H1 (cell line): Measurements from ENCODE around the gene HS3ST3B1. TPM values are rescaled to one million over a fixed set of nuclear protein-coding genes. Genes with fewer than 3 reads are reported as not detected.

Source experiments
- CTCF ChIA-PET: fragments of 300-600 bp; sonication (Branson Sonifier 250); formaldehyde crosslinking; loops from one replicate; lab custom pipeline; 2021; ENCODE audit not compliant: partially characterized antibody; lab: Charles Lee
- POLR2A ChIA-PET: fragments of 300-600 bp; sonication (Branson Sonifier 250); formaldehyde crosslinking; loops from one replicate; lab custom pipeline; 2021; ENCODE audit warnings: inconsistent platforms; ENCODE audit not compliant: partially characterized antibody; lab: Charles Lee
- DNase-seq, 2 experiments: peaks; one replicate each; pipeline versions ENCODE4 v3.0.0 to v3.0.0-alpha.2; 2010 to 2022; ENCODE audit warnings: low spot score in 2 of 2, low read depth in 1 of 2, mixed read lengths in 1 of 2
- FAIRE-seq: peaks from 2 replicates; lab custom pipeline; 2011; peaks lifted over from hg19 to GRCh38; lab: Jason Lieb, UNC
- H2AFZ ChIP-seq: 2 replicates; pipeline ENCODE4 v1.8.1; 2012; ENCODE audit warnings: low read length, inconsistent platforms
- H2AK5ac ChIP-seq: 2 replicates; pipeline ENCODE4 v1.6.1; 2013; ENCODE audit warnings: low read depth, low read length
- H2BK120ac ChIP-seq: replicated peaks from 2 replicates; pipeline ENCODE3; 2013; ENCODE audit warnings: low read depth, low read length, inconsistent platforms
- H2BK12ac ChIP-seq: 2 replicates; pipeline ENCODE4 v1.6.1; 2013; ENCODE audit warnings: low read depth, low read length
- H2BK15ac ChIP-seq: 2 replicates; pipeline ENCODE4 v1.6.1; 2013; ENCODE audit warnings: low read length
- H2BK20ac ChIP-seq: 2 replicates; pipeline ENCODE4 v1.6.1; 2013; ENCODE audit warnings: low read length
- H2BK5ac ChIP-seq: 2 replicates; pipeline ENCODE4 v1.6.1; 2013; ENCODE audit warnings: low read depth, low read length
- H3K14ac ChIP-seq: 2 replicates; pipeline ENCODE4 v1.6.1; 2013; ENCODE audit warnings: inconsistent platforms; ENCODE audit not compliant: insufficient read length
- H3K18ac ChIP-seq: 2 replicates; pipeline ENCODE4 v1.6.1; 2013; ENCODE audit warnings: low read length; ENCODE audit errors: extremely low read depth
- H3K23ac ChIP-seq: 2 replicates; pipeline ENCODE4 v1.6.1; 2013; ENCODE audit warnings: inconsistent platforms; ENCODE audit not compliant: insufficient read length
- H3K23me2 ChIP-seq: 2 replicates; pipeline ENCODE4 v1.6.1; 2013; ENCODE audit warnings: low read depth, low read length
- H3K27ac ChIP-seq: 2 replicates; pipeline ENCODE4 v1.6.1; 2011; ENCODE audit warnings: low read depth, low read length, inconsistent platforms
- H3K27me3 ChIP-seq, 4 experiments: replicated peaks in 1 of 4; 1 replicate in 1 of 4; 2 replicates in 3 of 4; pipeline versions ENCODE4 v1.6.1 to v1.8.1; 2011 to 2013; ENCODE audit warnings: low read length in 3 of 4, mild to moderate bottlenecking in 3 of 4, inconsistent platforms in 2 of 4, mixed read lengths in 2 of 4, moderate library complexity in 1 of 4; ENCODE audit not compliant: control insufficient read depth in 3 of 4, insufficient read depth in 3 of 4; ENCODE audit errors: extremely low read depth in 1 of 4
- H3K36me3 ChIP-seq, 4 experiments: 2 replicates each; pipeline versions ENCODE4 v1.6.1 to v1.8.1; 2011 to 2013; ENCODE audit warnings: mild to moderate bottlenecking in 4 of 4, low read length in 3 of 4, moderate library complexity in 2 of 4, control low read depth in 1 of 4, inconsistent platforms in 1 of 4; ENCODE audit not compliant: insufficient read depth in 4 of 4, control insufficient read depth in 2 of 4
- H3K4ac ChIP-seq: replicated peaks from 2 replicates; pipeline ENCODE3; 2013; ENCODE audit warnings: low read length, low read depth, mixed read lengths, inconsistent platforms; ENCODE audit not compliant: insufficient read length
- H3K4me1 ChIP-seq, 4 experiments: replicated peaks in 1 of 4; 1 replicate in 1 of 4; 2 replicates in 3 of 4; pipeline versions ENCODE4 v1.6.1 to v1.8.1; 2011 to 2013; ENCODE audit warnings: low read length in 3 of 4, inconsistent platforms in 2 of 4, mixed read lengths in 1 of 4; ENCODE audit not compliant: insufficient read depth in 4 of 4, control insufficient read depth in 3 of 4
- H3K4me2 ChIP-seq, 2 experiments: 2 replicates each; pipeline versions ENCODE4 v1.6.1 to v1.8.1; 2011 to 2013; ENCODE audit warnings: low read depth in 2 of 2, low read length in 2 of 2, control low read depth in 1 of 2, inconsistent platforms in 1 of 2, mild to moderate bottlenecking in 1 of 2; ENCODE audit not compliant: insufficient read depth in 1 of 2
- H3K4me3 ChIP-seq, 4 experiments: fragments of 200-600, 300-600 bp in 1 of 4; sonication (generic), shearing (Covaris generic), sonication (Bioruptor Twin) in 1 of 4; 2 replicates each; pipeline versions ENCODE4 v1.5.1 to v1.8.1; 2011 to 2016; ENCODE audit warnings: low read length in 4 of 4, low read depth in 3 of 4, control low read depth in 2 of 4, inconsistent platforms in 2 of 4, mild to moderate bottlenecking in 2 of 4, mixed read lengths in 1 of 4, moderate library complexity in 1 of 4; ENCODE audit not compliant: insufficient read depth in 2 of 4; ENCODE audit errors: extremely low read depth in 1 of 4
- H3K56ac ChIP-seq: replicated peaks from 2 replicates; pipeline ENCODE3; 2013; ENCODE audit warnings: low read depth, mild to moderate bottlenecking, mixed read lengths, low read length, inconsistent platforms; ENCODE audit not compliant: insufficient read length
- H3K79me1 ChIP-seq: 2 replicates; pipeline ENCODE4 v1.6.1; 2013; ENCODE audit warnings: low read depth, low read length, control low read depth
- H3K79me2 ChIP-seq, 2 experiments: 2 replicates each; pipeline versions ENCODE4 v1.6.1 to v1.8.1; 2012 to 2013; ENCODE audit warnings: low read length in 2 of 2, mild to moderate bottlenecking in 2 of 2, inconsistent platforms in 1 of 2; ENCODE audit not compliant: insufficient read depth in 2 of 2, control insufficient read depth in 1 of 2
- H3K9ac ChIP-seq, 4 experiments: replicated peaks in 1 of 4; 1 replicate in 1 of 4; 2 replicates in 3 of 4; pipeline versions ENCODE4 v1.6.1 to v1.8.1; 2011 to 2013; ENCODE audit warnings: low read depth in 3 of 4, low read length in 3 of 4, control low read depth in 2 of 4, mild to moderate bottlenecking in 2 of 4, moderate library complexity in 2 of 4, inconsistent platforms in 1 of 4; ENCODE audit errors: extremely low read depth in 1 of 4
- H3K9me3 ChIP-seq, 2 experiments: 2 replicates each; pipeline versions ENCODE4 v1.6.1 to v1.8.1; 2012 to 2013; ENCODE audit warnings: mild to moderate bottlenecking in 2 of 2, moderate library complexity in 2 of 2, control low read depth in 1 of 2, inconsistent platforms in 1 of 2, low read depth in 1 of 2, low read length in 1 of 2, mixed read lengths in 1 of 2; ENCODE audit not compliant: insufficient read depth in 2 of 2
- H4K20me1 ChIP-seq, 2 experiments: replicated peaks in 1 of 2; 2 replicates each; pipeline versions ENCODE3 to v1.8.1; 2011 to 2013; ENCODE audit warnings: inconsistent platforms in 2 of 2, low read length in 2 of 2, mild to moderate bottlenecking in 1 of 2; ENCODE audit not compliant: insufficient read depth in 2 of 2, control insufficient read depth in 1 of 2
- H4K5ac ChIP-seq: 2 replicates; pipeline ENCODE4 v1.6.1; 2013; ENCODE audit warnings: low read length, low read depth, mixed read lengths, inconsistent platforms; ENCODE audit not compliant: insufficient read length
- H4K8ac ChIP-seq: 2 replicates; pipeline ENCODE4 v1.8.0; 2013; ENCODE audit warnings: mild to moderate bottlenecking, moderate library complexity, low read length, inconsistent platforms; ENCODE audit not compliant: insufficient read depth; ENCODE audit errors: extremely low read depth
- H4K91ac ChIP-seq: replicated peaks from 2 replicates; pipeline ENCODE3; 2013; ENCODE audit warnings: low read length, mixed read lengths, inconsistent platforms; ENCODE audit not compliant: insufficient read length
- BACH1 ChIP-seq: IDR thresholded peaks from 2 replicates; pipeline ENCODE4 v1.6.1; 2012; ENCODE audit warnings: low read length, improper control_type of control experiment
- BCL11A ChIP-seq, 2 experiments: IDR thresholded peaks; one replicate each; pipeline ENCODE4 v1.6.1; 2011; ENCODE audit warnings: low read depth in 2 of 2, low read length in 2 of 2, mild to moderate bottlenecking in 2 of 2
- CBX8 ChIP-seq: fragments of 300-800, 300-1000 bp; sonication (generic); IDR thresholded peaks from 2 replicates; pipeline ENCODE4 v1.7.1; 2016; ENCODE audit warnings: low read depth, low read length, borderline replicate concordance
- CHD2 ChIP-seq: IDR thresholded peaks from 2 replicates; pipeline ENCODE4 v1.6.1; 2012; ENCODE audit warnings: low read length, improper control_type of control experiment
- GABPA ChIP-seq: IDR thresholded peaks from 2 replicates; pipeline ENCODE4 v1.6.1; 2011; ENCODE audit warnings: mild to moderate bottlenecking, low read length, moderate library complexity, borderline replicate concordance; ENCODE audit not compliant: insufficient read depth
- JUND ChIP-seq: IDR thresholded peaks from 2 replicates; pipeline ENCODE4 v1.6.1; 2011; ENCODE audit warnings: mild to moderate bottlenecking, improper control_type of control experiment, low read length
- KDM4A ChIP-seq: IDR thresholded peaks from one replicate; pipeline ENCODE4 v1.7.1; 2012; ENCODE audit warnings: low read depth, mild to moderate bottlenecking, moderate library complexity, low read length, inconsistent platforms; ENCODE audit not compliant: severe bottlenecking
- MAFK ChIP-seq: IDR thresholded peaks from 2 replicates; pipeline ENCODE4 v1.6.1; 2012; ENCODE audit warnings: low read depth, mild to moderate bottlenecking, improper control_type of control experiment, low read length
- POU5F1 ChIP-seq: IDR thresholded peaks from 2 replicates; pipeline ENCODE4 v1.6.1; 2011; ENCODE audit warnings: low read depth, mild to moderate bottlenecking, low read length, moderate library complexity
- RFX5 ChIP-seq: IDR thresholded peaks from 2 replicates; pipeline ENCODE4 v1.6.1; 2011; ENCODE audit warnings: low read depth, low read length, improper control_type of control experiment, borderline replicate concordance
- SIN3A ChIP-seq, 2 experiments: IDR thresholded peaks in 1 of 2; conservative IDR thresholded peaks in 1 of 2; 2 replicates each; pipeline ENCODE4 v1.6.1; 2011 to 2012; ENCODE audit warnings: low read length in 2 of 2, improper control_type of control experiment in 1 of 2, low read depth in 1 of 2, mild to moderate bottlenecking in 1 of 2
- SP1 ChIP-seq: IDR thresholded peaks from 2 replicates; pipeline ENCODE4 v1.6.1; 2011; ENCODE audit warnings: low read depth, low read length
- TCF12 ChIP-seq: IDR thresholded peaks from 2 replicates; pipeline ENCODE4 v1.6.1; 2011; ENCODE audit warnings: low read depth, mild to moderate bottlenecking, low read length
- ZNF274 ChIP-seq: IDR thresholded peaks from 2 replicates; pipeline ENCODE4 v1.7.0; 2012; ENCODE audit warnings: low read length, borderline replicate concordance; ENCODE audit errors: extremely low read depth
- whole genome bisulfite sequencing, 2 experiments: shearing (Covaris generic) in 1 of 2; methylation state at CpG; one replicate each; pipeline versions ENCODE4 v1.1.6 to v1.1.7; 2013 to 2015; ENCODE audit warnings: low lambda C conversion rate in 2 of 2, mixed read lengths in 2 of 2, inconsistent platforms in 1 of 2, low coverage in 1 of 2, missing lambda C conversion rate in 1 of 2; ENCODE audit not compliant: insufficient replicate concordance in 2 of 2, insufficient coverage in 1 of 2, insufficient read length in 1 of 2; ENCODE audit errors: extremely low coverage in 1 of 2, missing lambda C conversion rate in 1 of 2; 5-methylcytosine and 5-hydroxymethylcytosine counted together
- polyA plus RNA-seq, 7 experiments: library from polyadenylated mRNA; depleted of rRNA in 3 of 7; stranded (reverse) in 5 of 7; unstranded in 2 of 7; fragments of >200 nt in 5 of 7; fragments of 200-250 nt in 2 of 7; gene quantifications; 1 replicate in 5 of 7; 2 replicates in 1 of 7; 4 replicates in 1 of 7; pipeline versions ENCODE4 v1.2.1 to v1.2.3, GENCODE V29; 2011 to 2013; ENCODE audit warnings: missing spikeins in 2 of 7, mixed read lengths in 2 of 7
- total RNA-seq: library from RNA; stranded (reverse); fragmentation: NEBNext Ultra II Directional; extraction: Animal tissue kit (Norgen Biotek cat#: 25700); gene quantifications from 2 replicates; pipeline ENCODE4 v1.2.1, GENCODE V29; 2021

The HS3ST3B1 gene
- total and polyA plus RNA-seq, 2 of the 8 experiments (the other 6 are each of a cell fraction or from before 2014, with no cell fraction given) = 4.7 to 14.4 TPM

- H3K27me3 ChIP-seq = no peaks in the 10 kb centered on the region
- no peak overlapping the region for H2BK120ac ChIP-seq
- H2AFZ ChIP-seq = no peak overlapping the region
- no peak overlapping the region for H2BK15ac ChIP-seq
- H4K5ac ChIP-seq = no peak overlapping the region
- CTCF ChIA-PET = no interaction called here
- H4K20me1 ChIP-seq = no peaks in the 10 kb centered on the region
- no peaks in the 10 kb centered on the region for H3K79me1 ChIP-seq
- FAIRE-seq (no peak), DNase-seq (no peak)
- no peak overlapping the region for H3K4me3 ChIP-seq
- no peak overlapping the region for H2AK5ac ChIP-seq
- H3K36me3 ChIP-seq = no peaks in the 10 kb centered on the region
- H2BK20ac ChIP-seq = no peak overlapping the region
- H3K14ac ChIP-seq = no peak overlapping the region
- 86% methylated on average over 4 of the region's 4 CpGs; no CpG with 5 or more reads in 1 of the 2 experiments for WGBS, 2 experiments
- no peak overlapping the region for H3K56ac ChIP-seq
- H3K4me2 ChIP-seq = no peak overlapping the region
- H2BK12ac ChIP-seq = 0 out of 2 replicates have a peak overlapping the region, but pooled peaks have one; percentile 27
- TF ChIP-seq CBX8 (no peak), CHD2 (no peak), SP1 (no peak), BCL11A (IDR thresholded peaks at IDR 0.05; ENCODE audit: low read depth in 2 of 2, low read length in 2 of 2) (no peak), TCF12 (no peak), SIN3A (conservative IDR thresholded peaks at IDR 0.05 in 1 of 2, IDR thresholded peaks at IDR 0.05 in 1 of 2; ENCODE audit: low read depth in 1 of 2, low read length in 2 of 2) (no peak), MAFK (no peak), ZNF274 (no peak), KDM4A (no peak), BACH1 (no peak), POU5F1 (no peak), GABPA (no peak), JUND (no peak), RFX5 (no peak)
- TF ChIP-seq, all 59 proteins: peak for 0
- H3K4ac ChIP-seq = no peak overlapping the region
- no peaks in the 10 kb centered on the region for H3K9me3 ChIP-seq
- H3K18ac ChIP-seq = no peak overlapping the region
- no peak overlapping the region for H3K27ac ChIP-seq
- H3K23me2 ChIP-seq = no peaks in the 10 kb centered on the region
- H4K91ac ChIP-seq = no peak overlapping the region
- POLR2A ChIA-PET = no interaction called here
- H3K4me1 ChIP-seq = peaks cover 0 to 5% (median 3%) of the 10 kb centered on the region in 4 experiments; a peak in 3 of 7 replicates
- no peak overlapping the region for H3K23ac ChIP-seq
- no peaks in the 10 kb centered on the region for H3K79me2 ChIP-seq
- no peak overlapping the region for H4K8ac ChIP-seq
- no peak overlapping the region for H2BK5ac ChIP-seq
- H3K9ac ChIP-seq = no peak overlapping the region
These were observed 60.0 kb downstream of the HS3ST3B1 start for GRCh38 chr17:14360856-14361255.
